Posterior vena cava (tissue), 2 donors: ENCODE measurements around the gene BPIFB2. TPM values are rescaled to one million over a fixed set of nuclear protein-coding genes. Genes with fewer than 3 reads are reported as not detected.

Experiments used
- DNase-seq: peaks from one replicate; pipeline ENCODE4 v3.0.0-alpha.2; 2020; ENCODE audit warnings: low spot score
- intact Hi-C, 2 donors: fragments of 100-400 bp; cut with DNase I; formaldehyde crosslinking; loops; one replicate each; pipeline versions ENCODE4 v1.14.1 to v1.14.2; 2022 to 2023
- total RNA-seq, 2 donors: library from RNA; stranded (reverse); fragmentation: NEBNext Ultra II Directional; extraction: Animal tissue kit (Norgen Biotek cat#: 25700); gene quantifications; one replicate each; pipeline ENCODE4 v1.2.1, GENCODE V29; 2021
- donor health status: DM: yes; HTN: yes; CAD: no.
- donor health status: DM: yes; HTN: yes; CAD: no.

Gene BPIFB2
- total RNA-seq, 2 donors from 2014 or later: not detected

GRCh38 chr20:33000802-33001466 is 6.6 kb upstream of the BPIFB2 start:
- intact Hi-C loops: no loop called here

DNA sequence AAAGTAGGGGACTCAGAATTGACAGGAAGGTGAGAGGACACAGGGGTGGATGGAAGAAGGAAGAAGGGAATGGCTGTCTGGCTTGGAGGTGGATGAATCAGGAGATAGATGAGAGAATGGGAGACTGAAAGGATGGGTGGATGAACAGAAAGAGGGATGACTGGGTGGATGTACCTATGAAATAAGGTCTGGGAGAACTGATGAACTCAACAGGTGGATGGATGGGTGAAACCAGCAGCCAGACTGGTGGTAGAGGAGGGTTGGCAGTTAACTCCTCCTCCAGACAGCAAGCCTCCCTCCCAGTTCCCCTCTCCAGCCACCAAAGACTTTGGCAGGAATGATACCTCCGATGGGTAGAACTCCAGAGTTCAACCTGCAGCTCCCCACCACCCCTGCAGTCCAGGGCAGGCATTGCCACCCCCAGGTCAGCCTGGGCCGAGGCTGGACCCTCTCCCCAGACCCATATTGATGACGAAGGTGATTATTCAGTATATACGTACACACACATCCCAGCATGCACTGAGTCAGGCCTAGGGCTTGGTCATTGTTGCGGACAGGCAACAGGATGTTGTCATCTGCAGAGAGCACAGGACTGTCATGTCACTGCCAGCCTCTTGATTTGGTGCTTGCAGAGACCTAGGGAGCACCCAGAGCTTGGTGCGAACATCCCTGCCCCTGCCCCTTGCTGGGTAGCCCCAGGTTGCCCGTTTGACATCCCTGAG is 5.3 kb upstream of the BPIFB2 start:
- intact Hi-C loops: no loop called here
- DNase-seq: peak; percentile 52

More at GRCh38 chr20:33000802-33001466, 6.6 kb upstream of the BPIFB2 start:
- peak; percentile 35 for DNase-seq

GRCh38 chr20:33004141-33004751 is 3.3 kb upstream of the BPIFB2 start, which contains the start of gene SUN5:
SUN5 (minus strand) TSS chr20:33004433; CDS start chr20:33004340, 93 bp downstream.
- intact Hi-C loops: no loop called here
- DNase-seq: peak; percentile 60

- no peak for DNase-seq
- intact Hi-C loops: no loop called here
Measured at GRCh38 chr20:33005132-33005566, 2.4 kb upstream of the BPIFB2 start.

GRCh38 chr20:33005908-33006775 is 1.4 kb upstream of the BPIFB2 start:
- intact Hi-C loops: no loop called here
- peak; percentile 55 for DNase-seq

DNA sequence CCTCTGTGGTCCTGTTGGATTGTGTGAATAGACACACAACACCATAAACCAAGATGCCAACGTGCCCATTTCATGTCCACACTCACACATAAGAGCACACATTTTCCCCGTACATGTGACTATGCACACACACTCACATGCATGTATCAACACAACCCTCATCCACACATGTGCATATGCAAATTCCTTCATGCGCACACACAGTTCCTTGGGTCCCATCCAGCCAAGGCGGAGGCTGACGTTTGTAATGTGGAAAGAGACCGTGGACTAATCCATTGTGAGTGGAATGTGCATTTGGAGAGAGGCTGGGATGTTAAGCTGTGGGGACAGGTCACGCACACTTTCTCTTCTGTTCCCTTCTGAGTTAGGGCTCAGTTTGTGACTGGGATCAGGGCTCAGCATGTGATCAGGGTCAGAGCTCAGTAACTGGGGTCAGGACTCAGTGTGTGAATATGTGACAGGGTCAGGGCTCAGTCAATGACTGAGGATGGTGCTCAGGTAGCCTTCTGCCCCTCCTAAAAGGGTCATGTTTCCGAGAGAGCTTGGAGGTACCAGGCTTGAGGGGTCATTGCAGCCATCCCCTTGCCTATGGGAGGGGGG is 628 bp upstream of the BPIFB2 start:
- DNase-seq: peak; percentile 46
- intact Hi-C loops: loop anchor here in 1 of 2 donors (1.0 kb wide), 1 partner anchor 31 kb away; no protein-coding TSS in a partner anchor

GRCh38 chr20:33008336-33009213 is 1.1 kb downstream of the BPIFB2 start:
- peak; percentile 48 for DNase-seq
- intact Hi-C loops: no loop called here

GRCh38 chr20:33009214-33010132 is 2.0 kb downstream of the BPIFB2 start:
- intact Hi-C loops: loop anchor here in 1 of 2 donors (10.0 kb wide), 1 partner anchor 635 kb away; no protein-coding TSS in a partner anchor
- DNase-seq: peak; percentile 71

DNA sequence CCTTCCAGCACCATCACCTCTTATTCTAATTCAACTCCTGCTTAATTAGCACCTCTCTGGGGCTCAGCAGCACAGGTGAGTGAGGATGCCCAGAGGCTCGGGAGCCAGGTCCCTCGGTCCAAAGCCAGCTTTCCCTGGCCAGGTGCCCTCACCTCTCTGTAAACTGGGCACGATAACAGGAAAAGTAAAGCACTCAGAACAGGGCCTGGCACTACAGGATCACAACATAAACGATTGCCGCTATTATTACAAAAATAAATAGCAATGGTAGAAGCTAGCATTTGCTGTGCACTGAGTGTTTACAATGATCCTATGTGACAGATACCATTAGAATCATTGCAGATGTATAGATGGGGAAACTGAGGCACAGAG is 2.6 kb downstream of the BPIFB2 start:
- intact Hi-C loops: loop anchor here in 1 of 2 donors (10.0 kb wide), 1 partner anchor 635 kb away; no protein-coding TSS in a partner anchor
- peak; percentile 35 for DNase-seq

DNA sequence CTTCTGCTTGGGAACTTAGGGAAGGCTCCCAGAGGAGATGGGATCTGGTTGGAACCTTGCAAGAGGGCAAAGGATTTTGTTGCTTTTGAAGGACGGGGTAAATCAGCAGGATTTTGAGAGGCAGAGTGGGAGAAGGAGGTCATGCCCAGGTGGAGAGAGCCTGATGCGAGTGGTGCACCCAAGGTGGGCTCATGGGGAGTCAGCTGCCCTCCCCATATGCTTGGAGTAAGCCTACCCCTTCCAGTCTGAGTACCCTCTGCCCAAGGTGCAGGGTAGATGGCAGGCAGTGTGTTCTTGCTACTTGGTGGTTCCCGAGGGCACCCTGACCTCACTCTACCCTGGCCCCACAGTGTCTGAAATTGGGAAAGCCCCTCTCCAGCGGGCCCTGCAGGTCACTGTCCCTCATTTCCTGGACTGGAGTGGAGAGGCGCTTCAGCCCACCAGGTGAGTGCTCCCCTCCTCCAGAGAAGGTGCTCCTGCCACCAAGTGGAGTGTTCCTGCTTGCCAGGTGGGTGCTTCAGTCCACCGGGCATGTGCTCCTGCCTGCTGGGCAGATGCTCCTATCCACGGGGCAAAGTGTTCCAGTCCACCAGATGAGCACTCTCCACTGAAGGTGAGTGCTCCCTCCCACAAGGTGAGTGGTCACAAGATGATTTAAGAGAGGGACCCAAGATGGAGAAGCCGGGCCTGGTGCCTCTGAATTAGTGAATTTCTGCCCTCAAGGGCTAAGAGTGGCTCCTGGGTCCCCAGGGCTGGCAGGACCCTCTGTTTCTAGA is 3.4 kb downstream of the BPIFB2 start:
- intact Hi-C loops: loop anchor here in 1 of 2 donors (10.0 kb wide), 1 partner anchor 634 kb away; no protein-coding TSS in a partner anchor
- peak; percentile 57 for DNase-seq

DNA sequence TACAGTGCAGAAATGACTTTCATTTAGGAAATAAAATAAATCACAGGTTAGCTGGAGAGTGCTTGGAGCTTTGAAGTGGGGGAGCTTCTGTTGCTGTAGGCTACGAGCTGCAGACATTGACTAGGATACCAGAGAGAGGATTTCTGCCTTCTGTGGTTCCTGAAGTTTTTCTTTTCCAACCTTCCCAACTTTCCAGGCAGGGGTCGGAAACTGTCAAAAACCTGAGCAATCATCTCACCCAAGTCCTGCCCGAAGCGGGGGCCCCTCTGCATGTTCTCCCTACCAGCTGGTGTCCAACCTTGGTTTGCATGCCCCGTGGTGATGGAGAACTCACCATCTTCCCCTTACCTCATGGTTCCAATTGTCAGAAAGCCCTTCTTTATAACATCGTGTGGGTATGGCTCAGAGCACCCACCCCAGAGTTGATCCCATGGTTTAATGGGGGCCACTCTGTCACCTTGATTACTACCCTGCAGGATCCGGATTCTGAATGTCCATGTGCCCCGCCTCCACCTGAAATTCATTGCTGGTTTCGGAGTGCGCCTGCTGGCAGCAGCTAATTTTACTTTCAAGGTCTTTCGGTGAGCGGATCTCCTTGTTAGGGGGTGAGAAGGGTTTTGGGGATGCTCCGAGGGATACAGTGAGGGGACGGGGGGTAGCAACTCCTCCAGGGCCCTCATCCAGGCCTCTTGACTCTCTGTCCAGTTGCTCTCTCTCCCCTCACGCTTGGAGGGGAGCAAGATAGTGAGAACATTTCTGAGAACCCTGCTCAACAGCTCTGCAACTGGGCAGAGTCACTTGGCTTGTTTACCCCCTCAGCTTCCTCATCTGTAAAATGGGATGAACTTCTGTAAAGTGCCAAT is 5.1 kb downstream of the BPIFB2 start:
- intact Hi-C loops: loop anchor here in 1 of 2 donors (10.0 kb wide), 1 partner anchor 632 kb away; no protein-coding TSS in a partner anchor
- peak; percentile 22 for DNase-seq

DNA sequence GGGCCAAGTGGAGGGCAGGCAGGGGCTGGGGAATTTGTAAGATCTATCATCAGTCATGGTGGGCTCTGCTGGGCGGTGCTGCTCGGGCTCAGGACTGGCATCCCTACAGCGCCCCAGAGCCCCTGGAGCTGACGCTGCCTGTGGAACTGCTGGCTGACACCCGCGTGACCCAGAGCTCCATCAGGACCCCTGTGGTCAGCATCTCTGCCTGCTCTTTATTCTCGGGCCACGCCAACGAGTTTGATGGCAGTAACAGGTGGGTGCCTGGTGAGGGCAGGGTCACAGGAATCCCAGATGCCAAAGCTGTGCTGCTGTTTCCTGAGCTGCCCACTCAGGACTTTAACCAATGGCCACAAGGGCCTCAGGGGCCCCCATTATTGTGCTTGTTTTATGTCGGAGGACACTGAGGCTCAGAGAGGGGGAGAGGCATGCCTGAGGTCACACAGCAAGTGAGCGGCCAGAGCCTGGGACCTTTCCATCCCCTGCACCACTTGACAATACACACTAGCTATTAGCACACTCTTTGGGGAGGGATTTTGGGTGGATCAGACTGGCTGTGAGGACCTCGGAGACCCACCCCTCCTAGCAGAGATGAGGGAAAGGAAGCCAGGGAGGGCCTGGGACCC is 6.3 kb downstream of the BPIFB2 start:
- DNase-seq: peak; percentile 46
- intact Hi-C loops: loop anchor here in 1 of 2 donors (10.0 kb wide), 1 partner anchor 631 kb away; no protein-coding TSS in a partner anchor

- peak; percentile 40 for DNase-seq
- intact Hi-C loops: loop anchor here in 1 of 2 donors (10.0 kb wide), 1 partner anchor 630 kb away; no protein-coding TSS in a partner anchor
Measured at GRCh38 chr20:33014336-33015113, 7.0 kb downstream of the BPIFB2 start.
